Hippocampal formation (tissue), 2 donors: ENCODE results near the gene SPIB.
A peak's percentile ranks its signal among the peaks of the same experiment; 100 is the strongest.

Experiments used
- DNase-seq, 2 donors: peaks; one replicate each; lab custom pipeline; 2025; lab: John Stamatoyannopoulos, UW

Gene SPIB

GRCh38 chr19:50419022-50419579 lies 363 bp downstream of the SPIB start:
- DNase-seq: no peak

GRCh38 chr19:50419580-50420035 lies 870 bp downstream of the SPIB start:
- no peak for DNase-seq

GRCh38 chr19:50420127-50420526 lies 1.4 kb downstream of the SPIB start:
- no peak for DNase-seq

- no peak for DNase-seq
Observed at GRCh38 chr19:50420808-50421207, 2.1 kb downstream of the SPIB start.

GRCh38 chr19:50422397-50423278 lies 3.9 kb downstream of the SPIB start:
- no peak for DNase-seq

GRCh38 chr19:50423279-50424113 lies 4.8 kb downstream of the SPIB start:
- DNase-seq: no peak

GRCh38 chr19:50425581-50425980 lies 6.8 kb downstream of the SPIB start:
- no peak for DNase-seq

- DNase-seq: no peak
Observed at GRCh38 chr19:50427318-50427925, 8.7 kb downstream of the SPIB start.

GRCh38 chr19:50427997-50428425 lies 9.3 kb downstream of the SPIB start:
- DNase-seq: peak; percentile 50 to 64

GRCh38 chr19:50428772-50429463 lies 10.2 kb downstream of the SPIB start:
- no peak for DNase-seq

GRCh38 chr19:50430888-50431342 lies 12.2 kb downstream of the SPIB start:
- DNase-seq: no peak

- peak; percentile 44 to 70 for DNase-seq
Observed at GRCh38 chr19:50431343-50432220, 12.8 kb downstream of the SPIB start.

- DNase-seq: no peak
Observed at GRCh38 chr19:50432221-50433028, 13.7 kb downstream of the SPIB start, which contains the start of gene MYBPC2. MYBPC2 (plus strand) TSS chr19:50432892; CDS start chr19:50432954, 62 bp downstream.

GRCh38 chr19:50433201-50434180 lies 14.8 kb downstream of the SPIB start:
- DNase-seq: no peak

- DNase-seq: no peak
Observed at GRCh38 chr19:50434525-50434924, 15.8 kb downstream of the SPIB start.

GRCh38 chr19:50435221-50435620 lies 16.5 kb downstream of the SPIB start:
- DNase-seq: no peak

GRCh38 chr19:50435627-50436026 lies 16.9 kb downstream of the SPIB start:
- DNase-seq: no peak

GRCh38 chr19:50437862-50438449 lies 19.2 kb downstream of the SPIB start:
- no peak for DNase-seq
